GM23338 (cell line): ENCODE measurements around the gene SYNPO2. TPM values are rescaled to one million over a fixed set of nuclear protein-coding genes. Genes with fewer than 3 reads are reported as not detected.

Experiments used
- ATAC-seq: fragments of 200-7000 bp; cut with Tn5 transposase; 3 replicates; pipeline ENCODE4 v1.9.1; 2020
- DNase-seq: peaks from one replicate; pipeline ENCODE4 v3.0.0-alpha.2; 2015; ENCODE audit warnings: low spot score
- H2AFZ ChIP-seq: fragments of 200-600 bp; sonication (generic); 2 replicates; pipeline ENCODE4 v1.8.0; 2016; ENCODE audit warnings: antibody characterized with exemption, mild to moderate bottlenecking, moderate library complexity
- H3F3A ChIP-seq: fragments of 200-600 bp; sonication (generic); replicated peaks from 2 replicates; pipeline ENCODE4 v1.8.0; 2017; ENCODE audit warnings: antibody characterized with exemption, mixed run types, low read depth
- H3K27ac ChIP-seq: fragments of 200-600 bp; sonication (generic); 2 replicates; pipeline ENCODE4 v1.6.1; 2016; ENCODE audit warnings: low read depth
- H3K27me3 ChIP-seq: fragments of 200-600 bp; sonication (generic); 2 replicates; pipeline ENCODE4 v1.8.0; 2016; ENCODE audit warnings: mild to moderate bottlenecking, mixed run types, moderate library complexity; ENCODE audit not compliant: insufficient read depth
- H3K36me3 ChIP-seq: fragments of 200-600 bp; sonication (generic); 2 replicates; pipeline ENCODE4 v1.8.0; 2016; ENCODE audit warnings: mild to moderate bottlenecking; ENCODE audit not compliant: insufficient read depth
- H3K4me1 ChIP-seq: fragments of 200-600 bp; sonication (generic); 2 replicates; pipeline ENCODE4 v1.8.0; 2016; ENCODE audit warnings: mild to moderate bottlenecking, moderate library complexity; ENCODE audit not compliant: insufficient read depth
- H3K4me2 ChIP-seq: fragments of 200-600 bp; sonication (generic); 2 replicates; pipeline ENCODE4 v1.7.1; 2017; ENCODE audit warnings: mixed run types
- H3K4me3 ChIP-seq: fragments of 200-600 bp; sonication (generic); 2 replicates; pipeline ENCODE4 v1.6.1; 2016; ENCODE audit warnings: mixed run types
- H3K79me2 ChIP-seq: fragments of 200-600 bp; sonication (generic); replicated peaks from 2 replicates; pipeline ENCODE4 v1.8.0; 2017; ENCODE audit warnings: mild to moderate bottlenecking; ENCODE audit not compliant: insufficient read depth
- H3K9me2 ChIP-seq: fragments of 200-600 bp; sonication (generic); 2 replicates; pipeline ENCODE4 v1.8.0; 2017; ENCODE audit not compliant: insufficient read depth
- H4K20me1 ChIP-seq: fragments of 200-600 bp; sonication (generic); replicated peaks from 2 replicates; pipeline ENCODE4 v1.8.0; 2017; ENCODE audit warnings: mild to moderate bottlenecking; ENCODE audit not compliant: insufficient read depth
- H3K27ac Mint-ChIP-seq: 2 replicates; pipeline ENCODE4 v1.8.0; 2020; ENCODE audit warnings: inconsistent platforms, mild to moderate bottlenecking, moderate library complexity, mixed read lengths
- H3K27me3 Mint-ChIP-seq: 3 replicates; pipeline ENCODE4 v1.8.0; 2022; ENCODE audit warnings: low read depth, mild to moderate bottlenecking, moderate library complexity, mixed read lengths, inconsistent platforms; ENCODE audit not compliant: insufficient read depth, poor library complexity
- H3K36me3 Mint-ChIP-seq: 3 replicates; pipeline ENCODE4 v1.8.0; 2021; ENCODE audit warnings: low read depth, mild to moderate bottlenecking, inconsistent platforms, moderate library complexity, mixed read lengths
- H3K4me1 Mint-ChIP-seq: 3 replicates; pipeline ENCODE4 v1.8.0; 2020; ENCODE audit warnings: mild to moderate bottlenecking, inconsistent platforms, mixed read lengths
- H3K4me3 Mint-ChIP-seq: 3 replicates; pipeline ENCODE4 v1.8.0; 2021; ENCODE audit warnings: moderate library complexity, mild to moderate bottlenecking, inconsistent platforms, mixed read lengths
- H3K9me3 Mint-ChIP-seq: 3 replicates; pipeline ENCODE4 v1.8.0; 2020; ENCODE audit warnings: moderate library complexity, mild to moderate bottlenecking, inconsistent platforms, mixed read lengths
- CREB1 ChIP-seq: fragments of 250-450 bp; sonication (Bioruptor Pico); IDR thresholded peaks from 2 replicates; pipeline ENCODE4 v1.5.0; 2020; ENCODE audit warnings: low read depth, mild to moderate bottlenecking, moderate library complexity
- CTCF ChIP-seq, 2 experiments: fragments of 200-600 bp in 1 of 2; sonication (generic) in 1 of 2; conservative IDR thresholded peaks; 2 replicates each; pipeline versions ENCODE4 v1.5.1 to v1.6.1; 2016 to 2017; ENCODE audit warnings: antibody characterized with exemption in 2 of 2, low read depth in 2 of 2, mild to moderate bottlenecking in 2 of 2, moderate library complexity in 1 of 2
- ETS1 ChIP-seq: IDR thresholded peaks from 2 replicates; pipeline ENCODE4 v1.6.1; 2016; ENCODE audit warnings: antibody characterized with exemption
- EZH2 ChIP-seq: fragments of 200-600 bp; sonication (generic); IDR thresholded peaks from one replicate; pipeline ENCODE4 v1.8.0; 2017; ENCODE audit warnings: antibody characterized with exemption, mild to moderate bottlenecking, low read depth; ENCODE audit not compliant: unreplicated experiment
- EZH2phosphoT487 ChIP-seq: fragments of 200-600 bp; sonication (generic); IDR thresholded peaks from one replicate; pipeline ENCODE4 v1.8.1; 2018; ENCODE audit warnings: antibody characterized with exemption; ENCODE audit not compliant: unreplicated experiment
- JUNB ChIP-seq: IDR thresholded peaks from one replicate; pipeline ENCODE4 v1.6.1; 2016; ENCODE audit warnings: antibody characterized with exemption; ENCODE audit not compliant: unreplicated experiment
- NANOG ChIP-seq: IDR thresholded peaks from 2 replicates; pipeline ENCODE4 v1.6.1; 2016; ENCODE audit warnings: antibody characterized with exemption, borderline replicate concordance
- POLR2AphosphoS5 ChIP-seq: IDR thresholded peaks from 2 replicates; pipeline ENCODE4 v1.6.1; 2016; ENCODE audit warnings: antibody characterized with exemption, low read depth
- REST ChIP-seq: IDR thresholded peaks from one replicate; pipeline ENCODE4 v1.6.1; 2018; ENCODE audit warnings: antibody characterized with exemption; ENCODE audit not compliant: unreplicated experiment
- STAT1 ChIP-seq: IDR thresholded peaks from one replicate; pipeline ENCODE4 v1.6.1; 2016; ENCODE audit warnings: antibody characterized with exemption; ENCODE audit not compliant: unreplicated experiment
- ZNF462 ChIP-seq: fragments of 250-450 bp; sonication (Bioruptor Pico); IDR thresholded peaks from 2 replicates; pipeline ENCODE4 v1.5.0; 2020; ENCODE audit warnings: mild to moderate bottlenecking, moderate library complexity
- polyA plus RNA-seq: library from polyadenylated mRNA; unstranded; fragments of >200 nt; fragmentation: Nextera tagmentation; extraction: Ambion mirVana; gene quantifications from 2 replicates; pipeline ENCODE4 v1.2.1, GENCODE V29; 2016
- total RNA-seq: library from RNA; depleted of rRNA; stranded (reverse); fragments of >200 nt; shearing (Covaris generic); gene quantifications from 2 replicates; pipeline ENCODE4 v1.2.3, GENCODE V29; 2014

SYNPO2 gene
- total and polyA plus RNA-seq, 2 experiments from 2014 or later: 2.1 to 3.4 TPM

GRCh38 chr4:118927974-118928373 is 39.3 kb downstream of the SYNPO2 start (continued):
- TF ChIP-seq ZNF462: no peak
- no peak for TF ChIP-seq JUNB
- no peak for TF ChIP-seq STAT1
- no peak for TF ChIP-seq ETS1
- no peak for TF ChIP-seq NANOG

- Histone ChIP-seq H3K4me2 (no peak overlapping the region), H3K27me3 (no peaks in the 10 kb centered on the region), H3F3A (no peaks in the 10 kb centered on the region), H3K79me2 (no peaks in the 10 kb centered on the region), H3K4me3 (no peak overlapping the region), H4K20me1 (no peaks in the 10 kb centered on the region), H3K4me1 (no peaks in the 10 kb centered on the region), H3K36me3 (no peaks in the 10 kb centered on the region), H3K9me2 (no peaks in the 10 kb centered on the region), H3K27ac (no peak overlapping the region), H2AFZ (no peak overlapping the region)
- H3K4me3 Mint-ChIP-seq: no peak overlapping the region
- H3K36me3 Mint-ChIP-seq: no peaks in the 10 kb centered on the region
- DNase-seq (no peak), ATAC-seq (no peak)
- no peaks in the 10 kb centered on the region for H3K27me3 Mint-ChIP-seq
- no peaks in the 10 kb centered on the region for H3K9me3 Mint-ChIP-seq
- TF ChIP-seq STAT1 (no peak), POLR2AphosphoS5 (no peak), EZH2 (no peak), CREB1 (CRISPR knock-in tag) (no peak), JUNB (no peak), REST (no peak), NANOG (no peak), CTCF (conservative IDR thresholded peaks at IDR 0.05; ENCODE audit: low read depth in 2 of 2) (no peak), EZH2phosphoT487 (no peak)
- no peak overlapping the region for H3K27ac Mint-ChIP-seq
- H3K4me1 Mint-ChIP-seq: no peaks in the 10 kb centered on the region
Measured at GRCh38 chr4:118930255-118930654, 41.6 kb downstream of the SYNPO2 start.
